GM12891 (cell line): ENCODE measurements around the gene OTOF.

Experiments used
- POLR2A ChIP-seq: IDR thresholded peaks from 2 replicates; pipeline ENCODE4 v1.6.1; 2011; ENCODE audit warnings: low read depth, low read length, control low read depth
- POLR2AphosphoS5 ChIP-seq: IDR thresholded peaks from 2 replicates; pipeline ENCODE4 v1.6.1; 2011; ENCODE audit warnings: low read depth, low read length, control low read depth
- POU2F2 ChIP-seq: IDR thresholded peaks from 2 replicates; pipeline ENCODE4 v1.6.1; 2011; ENCODE audit warnings: low read depth, mild to moderate bottlenecking, control low read depth, low read length, moderate library complexity
- SPI1 ChIP-seq: IDR thresholded peaks from 2 replicates; pipeline ENCODE4 v1.6.1; 2011; ENCODE audit warnings: low read depth, low read length, control low read depth
- TAF1 ChIP-seq: IDR thresholded peaks from 2 replicates; pipeline ENCODE4 v1.6.1; 2011; ENCODE audit warnings: low read depth, low read length, control low read depth

DNA sequence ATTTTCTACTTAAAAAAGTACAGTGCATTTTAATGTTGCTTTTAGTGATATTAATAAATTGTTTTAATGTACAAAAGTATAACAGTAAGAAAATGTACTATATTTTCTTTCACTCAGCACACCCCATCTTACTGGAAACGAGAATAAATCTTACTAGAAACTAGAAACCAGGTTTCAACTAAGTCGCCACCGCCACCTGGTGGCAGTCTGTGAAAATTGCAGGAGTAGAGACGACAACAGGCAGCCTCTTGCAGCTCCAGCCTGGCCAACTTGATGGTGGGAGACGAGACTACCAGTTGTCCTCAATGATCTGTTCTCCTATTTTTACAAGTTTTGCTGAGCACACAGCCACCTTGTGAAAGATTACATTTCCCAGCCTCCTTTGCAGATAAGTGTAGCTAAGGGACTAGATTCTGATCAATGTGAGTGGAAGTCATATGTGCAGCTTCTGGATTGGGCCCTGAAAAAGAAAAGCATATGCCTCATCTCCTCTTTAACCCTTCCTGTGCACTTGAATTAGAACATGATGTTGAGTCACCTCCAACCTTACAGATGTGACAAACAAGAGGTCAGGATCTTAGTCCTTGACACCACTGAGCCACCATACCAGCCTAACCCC lies 8.7 kb downstream of the OTOF start:
- TF ChIP-seq TAF1 (no peak), POLR2A (no peak), POLR2AphosphoS5 (no peak), POU2F2 (no peak), SPI1 (no peak)
